PC-3 (cell line): ENCODE results near the gene UTF1. TPM values are rescaled to one million over a fixed set of nuclear protein-coding genes. Genes with fewer than 3 reads are reported as not detected.

Source experiments
- ATAC-seq: fragments of 200-7000 bp; cut with Tn5 transposase; 2 replicates; pipeline ENCODE4 v1.9.1; 2020; ENCODE audit warnings: mild to moderate bottlenecking, moderate library complexity
- BruUV-seq: library from RNA; stranded (reverse); fragments of 400-500 nt; replicated peaks from 2 replicates; lab custom pipeline; 2021; lab: Mats Ljungman, UMichigan
- CTCF ChIA-PET: fragments of 300-600 bp; sonication (Branson Sonifier 250); formaldehyde crosslinking; loops from one replicate; lab custom pipeline; 2022; ENCODE audit warnings: antibody characterized with exemption; lab: Charles Lee
- POLR2A ChIA-PET: fragments of 300-600 bp; sonication (Branson Sonifier 250); formaldehyde crosslinking; loops from one replicate; lab custom pipeline; 2022; ENCODE audit warnings: antibody characterized with exemption; ENCODE audit not compliant: unreplicated experiment; lab: Charles Lee
- DNase-seq: peaks from one replicate; pipeline ENCODE4 v3.0.0-alpha.2; 2015
- H2AFZ ChIP-seq: fragments of 300-600 bp; sonication (generic); 2 replicates; pipeline ENCODE4 v1.6.0; 2016; ENCODE audit warnings: antibody characterized with exemption, low read length
- H3F3A ChIP-seq: fragments of 300-600 bp; sonication (generic); one replicate; pipeline ENCODE4 v1.6.0; 2017; ENCODE audit warnings: antibody characterized with exemption, low read length, control low read depth, mild to moderate bottlenecking; ENCODE audit not compliant: unreplicated experiment
- H3K27ac ChIP-seq: fragments of 300-600 bp; sonication (generic); 2 replicates; pipeline ENCODE4 v1.5.1; 2016; ENCODE audit warnings: mild to moderate bottlenecking, low read length
- H3K27me3 ChIP-seq: fragments of 300-600 bp; sonication (generic); 2 replicates; pipeline ENCODE4 v1.6.1; 2016; ENCODE audit warnings: low read length, mixed read lengths
- H3K36me3 ChIP-seq: fragments of 300-600 bp; sonication (generic); 2 replicates; pipeline ENCODE4 v1.6.1; 2016; ENCODE audit warnings: low read depth, mixed run types, low read length, mixed read lengths
- H3K4me1 ChIP-seq: fragments of 300-600 bp; sonication (generic); 2 replicates; pipeline ENCODE4 v1.5.1; 2016; ENCODE audit warnings: low read length; ENCODE audit not compliant: insufficient read depth
- H3K4me2 ChIP-seq: fragments of 300-600 bp; sonication (generic); 2 replicates; pipeline ENCODE4 v1.6.0; 2016; ENCODE audit warnings: low read length
- H3K4me3 ChIP-seq: fragments of 300-600 bp; sonication (generic); 2 replicates; pipeline ENCODE4 v1.5.1; 2016; ENCODE audit warnings: mild to moderate bottlenecking, low read length, mixed read lengths
- H3K79me2 ChIP-seq: fragments of 300-600 bp; sonication (generic); 2 replicates; pipeline ENCODE4 v1.6.1; 2017; ENCODE audit warnings: low read length, mixed read lengths
- H3K9ac ChIP-seq: fragments of 300-600 bp; sonication (generic); 2 replicates; pipeline ENCODE4 v1.6.0; 2016; ENCODE audit warnings: mild to moderate bottlenecking, low read length
- H3K9me2 ChIP-seq: fragments of 300-600 bp; sonication (generic); replicated peaks from 2 replicates; pipeline ENCODE4 v1.6.1; 2016; ENCODE audit warnings: mixed run types, low read length, mixed read lengths
- H3K9me3 ChIP-seq: fragments of 300-600 bp; sonication (generic); 2 replicates; pipeline ENCODE4 v1.6.1; 2016; ENCODE audit warnings: low read length, mixed read lengths
- H4K20me1 ChIP-seq: fragments of 300-600 bp; sonication (generic); 2 replicates; pipeline ENCODE4 v1.6.1; 2016; ENCODE audit warnings: low read length, mixed read lengths
- CTCF ChIP-seq: fragments of 300-600 bp; sonication (generic); conservative IDR thresholded peaks from 2 replicates; pipeline ENCODE4 v1.5.1; 2017; ENCODE audit warnings: antibody characterized with exemption, low read depth, mild to moderate bottlenecking, low read length
- EZH2 ChIP-seq: fragments of 300-600 bp; sonication (generic); IDR thresholded peaks from one replicate; pipeline ENCODE4 v1.6.1; 2017; ENCODE audit warnings: antibody characterized with exemption, mild to moderate bottlenecking, low read length; ENCODE audit not compliant: unreplicated experiment
- EZH2phosphoT487 ChIP-seq: fragments of 300-600 bp; sonication (generic); IDR thresholded peaks from 2 replicates; pipeline ENCODE4 v1.6.1; 2018; ENCODE audit warnings: mild to moderate bottlenecking, antibody characterized with exemption, low read length, borderline replicate concordance
- intact Hi-C: fragments of 100-400 bp; cut with micrococcal nuclease; formaldehyde crosslinking; loops from 2 replicates; pipeline ENCODE4 v1.9.0; 2023
- total RNA-seq: library from RNA; depleted of rRNA; stranded (reverse); fragments of >200 nt; gene quantifications from 2 replicates; pipeline ENCODE4 v1.2.3, GENCODE V29; 2014

UTF1 gene
- total RNA-seq, 1 experiment from 2014 or later = not detected

GRCh38 chr10:133182791-133183645 lies 47.0 kb upstream of the UTF1 start:
- CTCF ChIA-PET = no interaction called here
- H3K27me3 ChIP-seq = peaks cover 78% of the 10 kb centered on the region
- POLR2A ChIA-PET = no interaction called here
- H4K20me1 ChIP-seq = no peaks in the 10 kb centered on the region
- intact Hi-C loops = no loop called here
- no peaks in the 10 kb centered on the region for H3F3A ChIP-seq
- no peak overlapping the region for H3K27ac ChIP-seq
- H3K4me3 ChIP-seq = no peak overlapping the region
- TF ChIP-seq EZH2phosphoT487 (no peak), CTCF (no peak), EZH2 (no peak)
- no TSS peak for BruUV-seq
- no peaks in the 10 kb centered on the region for H3K79me2 ChIP-seq
- no peaks in the 10 kb centered on the region for H3K36me3 ChIP-seq
- H3K9me3 ChIP-seq = no peaks in the 10 kb centered on the region
- no peak overlapping the region for H3K9ac ChIP-seq
- H3K4me2 ChIP-seq = no peak overlapping the region
- ATAC-seq (no peak), DNase-seq (no peak)
- no peak overlapping the region for H2AFZ ChIP-seq
- no peaks in the 10 kb centered on the region for H3K4me1 ChIP-seq
- H3K9me2 ChIP-seq = no peaks in the 10 kb centered on the region

GRCh38 chr10:133183646-133184378 lies 46.2 kb upstream of the UTF1 start:
- ATAC-seq (no peak), DNase-seq (no peak)
- no peak overlapping the region for H3K27ac ChIP-seq
- H3K36me3 ChIP-seq = no peaks in the 10 kb centered on the region
- no peaks in the 10 kb centered on the region for H3K9me3 ChIP-seq
- ChIA-PET POLR2A (no interaction called here), CTCF (no interaction called here)
- H3K27me3 ChIP-seq = peaks cover 76% of the 10 kb centered on the region
- H3F3A ChIP-seq = no peaks in the 10 kb centered on the region
- H3K9ac ChIP-seq = no peak overlapping the region
- no TSS peak for BruUV-seq
- no peak overlapping the region for H2AFZ ChIP-seq
- intact Hi-C loops = no loop called here
- H3K4me2 ChIP-seq = no peak overlapping the region
- H3K4me1 ChIP-seq = no peaks in the 10 kb centered on the region
- no peaks in the 10 kb centered on the region for H3K9me2 ChIP-seq
- H3K79me2 ChIP-seq = no peaks in the 10 kb centered on the region
- no peak for TF ChIP-seq EZH2phosphoT487
- TF ChIP-seq CTCF = no peak
- TF ChIP-seq EZH2 = no peak
- no peak overlapping the region for H3K4me3 ChIP-seq
- H4K20me1 ChIP-seq = no peaks in the 10 kb centered on the region
